NCI-H2107 treated with DMSO at 0.1 percent for 48 hours (cell line): ENCODE measurements around the gene NUAK1.
A peak's percentile ranks its signal among the peaks of the same experiment; 100 is the strongest.

ENCODE experiments used
- DNase-seq: peaks from one replicate; lab custom pipeline; 2025; ENCODE audit not compliant: unreplicated experiment; lab: John Stamatoyannopoulos, UW

Gene NUAK1

DNA sequence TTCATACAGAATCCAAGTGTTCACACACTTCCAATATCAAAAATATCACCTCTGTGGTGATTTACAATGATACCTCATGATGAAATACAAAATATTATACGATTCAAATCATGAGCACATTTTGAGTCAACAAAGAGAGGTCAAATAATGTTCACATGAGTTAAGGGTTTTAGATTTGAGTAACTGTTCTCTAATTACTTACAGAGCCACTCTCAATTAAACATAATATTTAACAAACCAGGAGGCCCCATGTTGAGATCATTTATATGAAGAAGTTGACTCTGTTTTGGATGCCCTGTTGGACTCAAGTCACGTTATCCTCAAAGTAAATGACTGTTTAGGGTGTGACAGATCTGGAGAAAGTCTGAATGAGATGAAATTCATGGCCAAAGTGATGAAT lies 53.5 kb downstream of the NUAK1 start:
- DNase-seq = no peak

DNA sequence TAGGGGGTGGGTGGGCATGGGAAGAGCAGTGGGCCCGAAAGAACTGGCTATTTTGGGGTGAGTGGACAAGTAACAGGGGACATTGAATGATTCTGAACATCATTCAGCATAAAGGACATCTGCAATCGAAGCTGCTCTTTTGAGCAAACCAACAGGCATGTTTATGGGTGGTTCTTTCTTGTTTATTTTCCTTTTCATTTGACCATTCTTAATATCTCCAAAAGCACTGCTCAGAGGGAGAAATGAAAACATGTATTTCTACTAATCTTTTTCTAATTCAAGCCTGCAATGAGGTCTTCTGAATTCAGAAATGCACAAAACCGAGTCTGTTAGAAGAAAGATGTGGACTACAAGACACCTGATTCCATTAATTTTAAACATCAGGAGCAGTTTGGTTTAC lies 54.0 kb downstream of the NUAK1 start:
- no peak for DNase-seq

DNA sequence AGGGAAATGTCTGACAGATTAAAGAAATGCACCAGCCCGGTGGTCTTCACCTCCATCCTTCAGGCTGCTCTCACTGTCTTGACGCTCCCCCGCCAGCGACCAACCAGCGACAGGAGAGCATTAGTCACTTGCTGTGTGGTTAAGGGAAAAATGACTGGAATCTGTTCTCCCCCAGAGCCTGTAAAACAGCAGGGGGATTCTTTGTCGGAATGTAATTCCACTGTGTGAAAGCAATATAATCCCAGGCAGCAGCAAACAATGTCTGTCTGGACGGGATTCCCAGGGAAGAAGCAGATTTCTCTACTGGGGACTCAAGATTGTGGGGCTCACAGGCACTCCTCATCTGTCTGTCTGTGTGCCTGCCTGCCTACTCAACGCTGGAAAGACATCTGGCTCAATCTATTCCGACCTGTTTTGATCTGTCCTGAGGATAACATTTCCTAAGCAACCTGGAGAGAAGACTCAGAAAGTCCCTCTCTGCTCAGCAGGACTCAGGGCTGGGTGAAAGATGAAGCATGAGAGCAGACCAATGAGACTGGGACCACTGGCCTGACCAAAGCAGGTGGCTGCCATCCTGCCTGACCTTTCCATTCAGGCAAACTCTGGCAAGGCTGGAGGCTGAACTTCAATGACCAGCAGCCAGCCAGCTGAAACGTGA lies 54.6 kb downstream of the NUAK1 start:
- no peak for DNase-seq

DNA sequence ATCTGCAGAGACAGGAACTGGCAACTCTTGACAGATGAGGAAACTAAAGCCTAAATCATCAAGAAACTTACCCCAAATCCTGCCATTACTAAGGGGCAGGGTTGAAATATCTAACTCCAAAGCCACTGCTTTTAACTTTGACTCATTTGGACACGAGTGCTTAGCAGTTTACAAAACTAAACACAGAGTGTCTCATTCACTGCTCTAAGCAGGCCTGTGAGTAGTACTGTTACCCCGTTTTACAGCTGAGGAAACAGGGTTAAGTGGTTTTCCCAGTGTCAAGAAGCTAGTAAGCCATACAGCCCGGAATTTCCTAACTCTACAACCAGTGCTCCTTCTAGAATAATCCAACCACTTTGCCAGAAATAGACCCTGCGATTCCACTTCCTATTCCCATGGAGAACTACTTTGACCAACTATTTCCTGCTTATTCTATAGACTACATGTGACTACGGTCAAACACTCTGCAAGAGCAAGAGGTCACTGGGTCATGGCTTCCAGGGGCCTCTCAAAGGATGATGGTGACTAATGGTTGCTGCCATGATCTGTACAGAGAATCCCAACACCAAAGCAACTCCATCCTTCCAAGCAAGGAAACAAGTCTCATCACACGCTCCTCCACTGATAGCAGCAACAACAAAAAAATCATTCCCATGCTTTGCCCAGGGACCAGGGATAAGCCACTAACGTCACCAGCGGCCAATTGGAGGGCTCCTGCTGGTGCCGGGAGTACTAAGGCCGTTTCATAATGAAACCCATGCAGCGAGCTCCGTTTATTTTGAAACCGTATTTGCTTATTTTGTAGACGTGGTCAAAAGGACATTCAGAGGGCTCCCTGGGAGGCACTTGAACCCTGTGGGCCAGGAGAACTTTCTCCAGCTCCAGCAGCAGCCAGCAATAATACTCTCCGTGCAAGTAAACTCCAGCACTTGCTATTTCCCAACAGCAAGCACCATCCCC lies 56.3 kb downstream of the NUAK1 start:
- no peak for DNase-seq

DNA sequence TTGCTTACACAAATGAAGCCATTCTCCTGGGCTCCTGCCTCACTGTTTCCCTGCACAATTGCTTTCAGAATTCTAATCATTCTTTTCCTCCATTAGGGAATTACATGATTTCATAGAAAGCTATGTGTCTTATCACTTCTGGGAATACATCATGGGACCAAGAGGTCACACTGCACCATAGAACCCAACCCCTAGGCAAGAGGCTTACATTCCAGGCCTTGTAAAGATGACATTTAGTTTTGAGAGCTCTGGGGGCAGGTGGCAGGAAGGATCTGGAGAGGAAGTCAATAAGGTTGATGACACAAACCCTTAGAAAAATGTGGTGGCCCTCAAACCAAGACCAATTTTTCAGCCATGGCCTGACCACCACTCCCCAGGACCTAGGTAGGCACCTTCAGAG lies 57.1 kb downstream of the NUAK1 start:
- no peak for DNase-seq

DNA sequence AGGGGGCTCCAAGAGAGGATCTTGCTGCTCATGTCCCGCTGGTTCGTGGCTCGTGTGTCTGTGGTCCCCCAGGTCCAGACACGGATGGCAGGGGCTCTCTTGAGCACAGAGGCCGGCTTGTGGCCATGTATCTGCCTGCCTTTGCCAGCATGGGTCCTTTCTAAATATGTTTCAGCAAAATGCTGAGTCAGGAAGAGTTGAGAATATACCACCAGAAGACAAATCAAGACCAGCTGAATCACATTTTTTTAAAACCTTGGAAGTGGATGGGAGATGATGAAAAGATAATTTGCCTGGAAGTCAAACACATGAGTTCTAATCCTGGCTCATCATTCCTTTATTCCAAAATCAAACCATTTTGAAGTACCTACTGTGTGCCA lies 58.0 kb downstream of the NUAK1 start:
- DNase-seq = no peak

DNA sequence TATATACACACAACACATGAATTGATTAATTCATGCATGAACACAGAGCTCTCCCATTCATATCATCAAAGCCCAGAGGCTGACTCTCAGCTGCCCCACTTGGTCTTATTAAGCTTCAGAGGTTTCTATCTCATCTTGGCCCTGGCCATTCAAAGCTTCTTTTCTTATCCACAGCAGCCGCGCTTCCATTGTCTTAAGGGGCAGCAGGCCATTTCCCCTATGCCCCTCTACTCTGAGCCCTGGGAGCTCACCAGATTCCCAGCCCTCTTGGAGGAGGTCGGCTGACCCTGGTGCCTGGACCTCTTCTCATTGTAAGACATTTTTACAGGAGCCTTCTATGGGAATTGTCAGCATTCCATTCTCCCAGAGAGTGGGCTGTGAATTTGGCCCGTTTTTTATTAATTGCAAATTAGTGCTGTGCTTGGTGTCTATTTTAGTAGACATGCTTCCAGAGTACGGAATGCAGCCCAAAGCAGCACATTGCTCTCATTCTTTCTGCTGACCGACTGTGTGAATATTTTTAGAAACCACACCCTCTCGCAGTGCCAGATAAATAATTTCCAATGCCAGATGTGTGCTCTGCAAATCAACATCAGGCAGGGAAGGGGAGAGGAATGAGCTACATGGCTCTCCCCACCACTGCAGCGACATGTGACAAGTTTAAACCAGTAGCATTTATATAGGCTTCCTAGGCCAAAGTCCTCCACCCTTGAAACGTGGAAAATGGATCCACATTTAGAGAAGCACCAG lies 58.5 kb downstream of the NUAK1 start:
- DNase-seq = no peak

DNA sequence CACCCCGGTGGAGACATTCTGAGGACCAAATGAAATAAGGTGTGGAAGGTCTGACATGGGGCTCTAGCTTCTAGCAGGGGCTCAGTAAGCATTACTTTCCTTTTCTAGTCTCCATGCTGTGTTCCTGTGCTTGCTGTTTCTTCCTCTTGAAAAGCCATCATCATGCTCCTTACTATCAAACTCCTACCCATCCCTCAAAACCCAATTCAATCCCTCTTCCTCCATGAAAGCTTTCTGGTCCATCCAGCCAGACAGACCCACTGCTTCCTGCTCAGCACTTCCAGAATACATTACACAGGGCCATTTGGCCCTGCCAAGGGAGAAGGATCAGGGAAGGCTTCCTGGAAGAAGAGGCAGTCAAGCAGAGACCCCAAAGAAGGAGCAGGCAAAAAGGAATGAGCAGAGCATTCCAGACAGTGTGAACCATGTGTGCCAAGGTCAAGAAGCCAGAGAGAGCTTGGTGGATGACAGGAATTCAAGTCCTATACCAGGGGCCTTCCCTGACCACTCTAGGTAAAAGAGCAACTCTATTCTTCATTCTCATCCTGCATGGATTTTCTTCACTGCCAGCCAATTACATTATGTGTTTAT lies 59.5 kb downstream of the NUAK1 start:
- no peak for DNase-seq

DNA sequence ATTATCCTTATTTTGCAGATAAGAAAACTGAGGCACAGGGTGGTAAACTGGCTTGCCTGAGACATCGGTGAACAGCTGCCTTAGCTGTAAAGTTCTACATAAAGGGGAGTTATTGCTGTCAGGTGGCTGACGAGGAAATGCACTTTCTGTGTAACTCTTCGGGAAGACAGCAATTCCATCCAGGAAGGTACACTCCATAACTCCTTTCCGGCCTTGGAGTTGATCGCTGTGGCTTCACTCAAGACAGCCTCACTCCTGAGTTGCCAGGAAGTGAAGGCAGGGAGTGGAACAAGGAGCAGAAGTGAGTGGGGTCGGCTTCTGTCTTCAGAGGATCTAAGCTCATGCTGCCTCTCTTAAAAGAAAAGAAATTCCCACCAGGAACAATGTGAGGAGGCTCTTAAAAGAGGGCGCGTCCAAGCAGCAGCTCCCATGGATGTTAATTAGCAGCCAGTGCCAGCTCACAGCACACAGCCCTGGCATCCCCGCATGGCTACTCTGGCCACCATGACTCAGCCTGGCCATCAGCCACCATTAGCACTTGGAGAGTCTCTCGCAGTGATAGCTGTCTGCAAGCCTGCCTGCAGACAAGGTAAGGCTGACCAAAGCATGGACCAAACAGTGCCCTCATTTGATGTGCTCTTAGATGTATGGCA lies 60.3 kb downstream of the NUAK1 start:
- DNase-seq = no peak

DNA sequence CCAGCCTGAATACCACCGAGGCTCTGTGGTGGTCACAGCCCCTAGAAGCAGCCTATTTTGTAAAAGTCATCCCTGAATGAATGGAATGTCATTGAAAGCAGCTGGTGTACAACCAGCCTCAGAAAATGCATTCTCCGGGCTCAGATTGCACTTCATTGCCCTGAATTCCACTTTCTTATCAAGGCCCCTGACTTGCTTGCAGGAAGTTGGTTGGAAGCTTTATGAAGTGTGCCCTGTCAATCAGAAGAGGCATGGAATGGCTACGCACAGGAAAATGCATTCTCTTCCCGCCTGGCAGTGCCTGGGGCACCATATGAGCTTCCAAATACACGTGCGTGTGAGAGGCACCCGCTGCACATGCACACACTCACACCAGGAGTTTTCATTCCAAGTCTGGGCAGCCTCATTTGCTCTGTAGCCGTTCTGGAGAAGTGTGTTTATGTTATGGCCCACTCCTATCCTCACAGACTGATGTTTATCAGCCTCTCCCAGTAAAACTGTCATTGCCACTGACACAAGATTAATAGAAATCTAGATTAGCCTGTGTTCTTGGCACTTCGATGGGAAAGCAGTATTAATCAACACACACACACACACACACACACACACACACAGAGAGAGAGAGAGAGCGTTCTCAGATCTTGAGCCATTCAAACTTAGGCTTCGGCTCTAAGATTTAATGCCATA lies 63.9 kb downstream of the NUAK1 start:
- DNase-seq = no peak

DNA sequence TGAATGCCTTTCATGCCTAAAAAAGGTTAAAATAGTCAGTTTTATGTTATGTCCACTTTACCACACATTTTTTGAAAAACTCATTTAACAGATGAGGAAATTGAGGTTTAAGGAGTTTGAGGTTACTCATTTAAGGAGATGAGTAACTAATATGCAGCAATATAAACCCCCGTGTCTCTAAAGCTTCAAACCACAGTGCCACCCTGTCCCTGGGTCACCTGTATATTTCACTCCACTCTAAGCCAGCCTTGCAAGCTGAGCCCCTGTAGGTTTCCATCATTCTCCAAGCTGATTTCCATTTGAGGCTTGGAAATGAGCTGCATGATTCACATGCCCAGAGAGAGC lies 64.4 kb downstream of the NUAK1 start:
- DNase-seq = no peak

DNA sequence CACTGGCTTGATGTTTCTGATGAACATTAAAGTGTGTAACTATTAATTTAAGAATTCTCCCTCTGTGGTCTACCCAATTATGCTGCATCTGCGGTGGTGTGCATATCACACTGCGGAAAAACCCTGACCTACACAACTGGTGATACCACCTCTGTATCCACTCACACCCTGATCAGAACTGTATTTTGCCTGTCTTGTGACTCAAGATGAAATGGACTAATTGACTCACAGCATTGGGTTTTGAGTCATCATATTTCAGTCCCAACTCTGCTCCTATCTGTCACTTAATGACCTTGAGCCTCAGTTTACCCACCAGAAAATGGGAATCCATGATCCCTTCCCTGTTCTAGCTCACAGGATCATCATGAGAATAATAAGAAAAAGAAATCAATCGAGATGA lies 65.6 kb downstream of the NUAK1 start:
- no peak for DNase-seq

DNA sequence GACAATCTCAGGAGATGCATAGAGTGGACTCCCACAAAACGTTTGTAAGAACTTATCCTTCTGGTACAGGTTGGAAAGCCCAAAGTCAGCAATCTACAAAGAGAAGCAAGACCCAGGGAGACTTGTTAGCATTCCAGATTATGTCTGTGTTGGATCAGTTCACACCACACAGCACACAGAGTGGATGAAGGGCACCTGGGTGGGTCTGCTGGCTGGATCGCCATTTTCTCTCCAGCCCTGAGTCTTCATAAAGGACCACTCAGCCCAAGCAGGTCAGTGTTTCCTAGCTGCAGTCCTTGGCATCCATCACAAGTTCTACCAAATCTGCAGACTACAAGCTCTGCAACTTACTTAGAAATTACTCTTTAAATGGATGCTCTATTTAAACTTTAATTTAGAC lies 66.0 kb downstream of the NUAK1 start:
- DNase-seq = no peak

DNA sequence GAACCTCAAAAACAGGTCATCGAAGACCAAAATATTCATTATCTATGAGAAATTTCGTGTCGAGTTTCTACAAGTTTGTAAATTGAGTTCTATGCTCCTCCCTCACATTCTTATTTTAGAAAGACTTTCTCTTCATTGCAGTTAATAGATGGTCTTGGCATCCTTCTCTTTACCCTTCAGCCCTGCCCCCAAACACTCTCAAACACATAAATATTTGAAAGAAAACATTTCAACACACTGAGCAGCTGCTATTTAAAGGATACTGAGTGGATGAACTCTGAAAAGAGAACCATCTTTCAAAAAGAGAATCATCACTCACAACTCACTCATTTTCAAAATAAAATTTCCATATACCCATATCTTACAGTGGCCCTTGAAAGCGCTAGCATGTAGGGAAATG lies 67.1 kb downstream of the NUAK1 start:
- no peak for DNase-seq

DNA sequence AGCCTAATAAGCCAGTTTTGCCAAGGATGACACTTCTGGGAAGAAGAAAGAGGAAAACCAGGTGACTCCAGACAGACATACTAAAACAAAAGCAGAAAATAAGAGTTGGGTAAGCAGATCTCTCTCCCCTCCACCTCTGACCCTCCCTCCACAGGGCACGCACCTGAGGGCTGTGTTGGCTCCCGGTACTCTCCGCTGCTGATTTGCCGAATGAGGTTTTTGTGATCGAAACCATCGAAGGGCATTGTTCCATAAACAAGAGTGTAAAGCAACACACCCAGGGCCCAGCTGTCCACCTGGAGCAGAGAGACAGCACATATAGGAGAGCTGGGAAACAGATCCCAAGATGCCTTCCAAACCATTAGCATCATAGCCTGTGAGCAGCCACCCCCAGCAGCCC lies 68.1 kb downstream of the NUAK1 start:
- DNase-seq = peak; percentile 59

DNA sequence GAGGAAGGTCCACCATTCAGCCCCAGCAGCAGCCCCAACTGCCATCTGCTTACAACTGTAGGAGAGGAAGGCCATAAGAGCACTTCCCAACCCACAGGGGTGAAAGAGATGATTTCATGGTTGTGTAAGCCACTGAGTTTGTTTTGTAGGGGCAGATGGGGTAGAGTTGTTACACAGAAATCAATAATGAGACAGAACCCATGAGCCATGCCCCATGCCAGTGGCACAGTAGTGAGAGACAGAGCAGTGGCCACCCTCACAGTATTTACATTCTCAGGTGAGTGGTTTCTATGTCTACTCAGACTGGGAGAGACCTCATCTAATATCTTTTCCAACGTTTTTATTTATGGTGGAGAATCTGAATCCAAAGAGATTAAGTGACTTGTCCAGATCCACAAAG lies 68.6 kb downstream of the NUAK1 start:
- DNase-seq = peak; percentile 72

DNA sequence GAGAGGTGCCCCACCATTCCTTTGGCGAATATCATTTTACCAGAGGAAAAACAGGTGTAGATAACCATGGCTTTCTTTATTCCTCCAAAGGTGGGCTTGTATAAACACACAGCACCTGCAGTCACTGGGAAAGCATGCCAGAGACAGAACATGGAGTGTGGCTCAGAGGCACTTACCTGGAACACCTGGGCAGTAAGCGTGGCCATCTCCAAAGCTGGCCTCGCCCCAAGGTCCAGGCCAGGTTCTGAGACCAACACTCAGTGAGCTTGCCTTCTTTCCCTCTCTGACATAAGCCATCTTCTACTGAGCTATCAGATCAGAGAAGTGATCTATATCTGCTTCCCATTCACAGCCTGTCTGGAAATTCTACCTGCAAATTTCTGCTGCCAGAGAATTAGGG lies 70.5 kb downstream of the NUAK1 start:
- DNase-seq = no peak

DNA sequence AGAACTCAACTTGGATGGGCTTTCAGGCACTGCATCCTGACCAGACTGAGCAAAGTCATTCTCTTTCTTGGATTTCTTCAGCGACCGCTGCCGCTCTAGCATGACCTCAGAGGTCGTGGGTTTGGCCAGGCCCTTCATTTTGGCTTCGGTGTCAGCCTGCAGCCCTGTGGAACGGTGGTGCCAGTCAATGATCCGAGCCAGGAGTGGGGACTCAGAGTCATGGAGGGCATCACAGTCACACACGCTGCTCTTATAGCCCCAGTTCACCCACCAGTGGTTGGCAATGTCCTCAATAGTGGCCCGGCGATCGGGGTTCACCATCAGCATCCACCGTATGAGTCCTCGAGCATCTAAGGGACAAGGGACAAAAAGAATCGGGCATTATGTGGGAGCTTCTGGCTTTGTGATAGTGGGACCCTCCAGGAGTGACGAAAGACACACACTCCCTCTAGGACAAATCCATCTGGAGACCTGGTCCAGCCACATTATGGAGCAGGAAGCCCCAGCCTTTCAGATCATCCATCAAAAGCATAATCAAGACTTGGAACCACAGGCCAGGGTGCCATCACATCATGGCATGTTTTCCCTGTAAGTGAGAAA lies 71.0 kb downstream of the NUAK1 start:
- DNase-seq = no peak

DNA sequence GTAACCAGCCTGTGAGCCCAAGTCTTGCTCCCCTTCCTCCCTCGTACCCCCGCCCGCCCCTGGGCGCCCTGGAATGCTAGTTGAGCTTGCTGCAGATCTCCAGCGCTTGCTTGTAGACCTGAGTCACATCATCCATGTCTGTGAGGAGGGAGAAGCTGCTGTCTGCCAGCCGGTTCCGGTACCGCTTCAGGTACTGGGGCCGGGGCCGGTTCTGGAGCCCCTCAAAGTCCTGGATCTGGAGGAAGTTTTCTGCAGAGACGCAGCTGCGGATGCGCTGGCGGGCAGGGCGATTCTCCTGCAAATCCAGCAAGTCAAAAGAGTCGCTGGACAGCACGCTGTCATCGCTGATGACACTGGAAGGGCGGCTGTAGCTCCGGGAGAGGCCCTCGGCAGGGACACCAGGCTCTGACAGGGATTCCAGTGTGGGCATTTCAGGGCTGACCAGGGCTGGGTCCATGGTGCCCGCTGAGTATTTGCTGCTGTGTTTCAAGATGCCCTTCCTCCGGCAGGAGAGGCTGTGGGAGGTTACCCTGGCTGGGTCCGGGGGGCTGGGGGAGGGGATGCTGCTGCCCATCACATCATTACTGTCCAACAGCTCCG lies 71.9 kb downstream of the NUAK1 start:
- DNase-seq = no peak
